HG03342 (cell line): ENCODE results near the gene NME9.

Source experiments
- ATAC-seq: cut with Tn5 transposase; IDR thresholded peaks from one replicate; pipeline ENCODE4 v1.9.1; 2021; ENCODE audit warnings: mild to moderate bottlenecking, moderate library complexity; ENCODE audit not compliant: unreplicated experiment

NME9 gene

DNA sequence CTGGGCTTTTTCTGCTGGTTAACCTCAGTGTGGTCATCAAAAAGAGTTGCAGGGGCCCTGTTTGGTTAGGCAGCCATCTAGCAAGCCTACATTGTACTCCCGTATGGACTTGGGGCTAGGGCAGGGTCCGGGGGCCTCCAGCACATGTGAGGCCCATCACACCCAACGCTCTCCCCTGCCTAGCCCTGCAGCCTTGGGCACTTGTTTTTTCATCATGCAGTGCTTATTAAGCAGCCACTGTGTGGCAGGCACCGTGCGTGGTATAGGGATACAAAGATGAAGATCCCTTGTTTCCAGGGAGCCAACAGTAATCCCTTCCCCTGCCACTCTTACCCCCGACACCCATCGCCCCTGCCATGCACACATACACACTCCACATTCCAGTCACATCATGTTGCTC, 32.9 kb upstream of the NME9 start:
- no peak for ATAC-seq

DNA sequence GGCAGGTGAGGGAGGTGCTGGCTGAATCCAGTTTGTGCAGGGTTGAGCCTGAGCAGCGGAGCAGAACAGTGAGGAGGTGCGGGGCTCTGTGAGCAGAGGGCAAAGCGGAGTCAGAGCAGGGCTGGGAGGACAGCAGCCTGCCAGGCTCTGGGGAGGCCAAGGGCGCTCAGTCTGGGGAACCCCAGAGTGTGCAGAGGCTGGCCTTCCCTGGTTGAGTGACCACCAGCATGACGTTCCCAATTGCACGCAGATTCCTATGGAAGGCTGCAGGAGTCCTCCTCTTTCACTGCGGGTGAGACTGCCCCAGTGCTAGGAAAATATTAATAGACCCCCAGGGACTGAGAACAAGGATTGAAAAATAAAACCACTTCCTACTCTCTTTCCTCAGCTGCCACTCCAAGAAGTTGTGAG, 31.9 kb upstream of the NME9 start:
- no peak for ATAC-seq

DNA sequence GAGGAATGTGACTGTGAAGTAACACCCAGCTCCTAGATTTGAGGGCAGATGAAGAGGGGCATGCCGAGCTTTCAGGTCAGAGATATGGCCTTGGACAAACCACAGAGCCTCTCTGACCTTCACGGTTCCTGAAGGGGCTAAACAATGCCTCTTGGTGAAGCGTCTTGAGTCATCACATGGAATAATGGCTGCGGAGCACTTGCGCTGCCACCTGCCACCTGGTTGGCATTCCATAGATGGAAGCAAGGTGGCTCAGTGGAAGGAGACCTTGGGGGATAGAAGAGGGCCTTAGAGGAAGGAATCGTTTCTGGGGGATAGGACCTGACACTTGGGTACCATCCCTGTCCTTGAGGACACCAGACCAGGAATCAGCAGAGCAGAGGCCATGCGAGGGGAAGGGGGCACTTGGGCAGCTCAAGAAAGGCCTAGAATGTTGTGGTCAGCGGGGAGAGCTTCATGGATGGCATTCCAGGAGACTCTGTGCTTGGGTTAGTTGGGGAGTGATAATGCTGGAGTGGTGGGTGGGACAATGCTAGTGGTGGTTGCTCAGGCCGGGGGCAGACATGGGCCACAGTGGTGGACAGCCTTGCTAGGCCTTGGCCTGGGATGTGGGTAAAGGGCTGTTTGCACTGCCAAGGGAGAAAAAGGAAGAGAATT, 31.3 kb upstream of the NME9 start:
- no peak for ATAC-seq

DNA sequence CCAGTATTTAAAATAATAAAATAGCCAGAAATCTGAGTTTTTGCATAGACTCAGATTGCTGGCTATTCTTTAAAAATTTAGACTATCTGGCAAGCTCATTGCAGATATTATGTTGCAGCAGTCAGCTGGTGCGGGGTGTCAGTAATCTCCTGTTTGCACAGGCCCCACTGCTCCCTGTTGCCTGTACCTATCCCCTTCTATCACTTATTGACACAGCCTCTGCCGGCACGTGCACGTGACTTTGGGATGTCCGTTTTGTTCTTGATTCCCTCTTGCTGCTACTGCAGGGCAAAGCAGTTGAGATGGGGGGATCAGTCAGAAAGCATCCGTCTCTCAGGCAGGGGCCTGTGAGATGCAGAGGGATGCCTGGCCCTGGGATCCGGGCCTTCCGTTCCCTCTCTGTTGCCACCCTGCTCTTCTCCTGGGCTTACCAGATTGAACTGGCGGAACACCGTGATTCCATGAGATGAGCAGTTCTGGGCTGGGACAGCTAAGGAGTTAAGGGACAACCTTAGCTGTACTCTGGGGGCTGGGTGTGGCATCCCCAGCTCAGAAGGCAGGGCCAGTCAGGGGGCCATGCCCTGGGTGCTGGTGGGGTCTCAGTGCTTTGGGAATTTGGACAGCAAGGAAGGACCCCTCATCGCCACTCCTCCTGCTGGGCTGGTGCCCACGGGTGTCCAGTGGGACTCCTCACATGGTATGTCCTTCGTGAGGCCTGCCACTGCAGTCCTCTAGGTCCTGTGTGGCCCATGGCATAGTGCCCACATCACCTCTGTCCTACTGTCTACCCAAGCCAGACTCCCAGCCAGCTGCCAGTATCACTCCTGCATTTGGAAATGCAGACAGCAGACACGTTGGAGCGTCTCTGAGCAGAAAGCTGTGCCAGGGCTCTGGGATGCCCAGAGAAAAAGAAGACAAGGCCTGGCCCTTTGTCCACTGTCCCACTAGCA, 30.5 kb upstream of the NME9 start:
- no peak for ATAC-seq

DNA sequence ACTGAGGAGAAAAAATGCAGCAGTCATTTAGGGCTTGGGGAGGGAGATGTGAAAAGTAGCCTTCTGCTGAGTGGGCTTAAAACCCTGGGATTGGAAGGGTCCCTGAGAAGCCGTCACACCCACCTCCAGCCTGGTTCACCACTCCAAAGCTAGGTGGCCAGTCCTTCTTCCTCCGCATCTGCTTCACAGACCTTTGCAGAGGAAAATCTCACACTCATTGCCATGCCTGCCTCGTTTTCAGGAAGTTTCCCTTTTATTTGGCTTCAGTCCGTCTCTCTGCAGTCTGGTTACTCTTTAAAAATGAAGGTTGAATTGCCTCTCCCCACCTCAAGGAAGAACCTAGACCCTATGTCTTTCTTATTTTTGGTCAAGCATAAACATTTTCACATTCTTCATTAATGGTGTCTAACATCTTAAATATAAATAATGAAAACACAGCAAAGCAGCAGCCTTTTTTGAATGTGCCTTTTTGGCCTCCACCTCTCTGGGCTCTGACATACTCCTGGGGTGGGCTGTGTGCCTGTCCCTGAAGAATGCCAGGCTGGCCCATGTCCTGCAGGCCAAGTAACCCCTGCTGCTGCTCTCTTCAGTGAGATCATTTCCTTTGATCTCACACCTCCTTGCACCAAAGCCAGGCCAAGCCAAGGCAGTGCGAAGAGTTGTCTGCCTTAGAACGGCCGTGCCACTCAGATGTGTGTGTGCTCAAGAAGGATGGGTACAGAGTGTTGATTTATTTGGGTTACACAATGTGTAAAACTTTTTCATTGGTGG, 29.7 kb upstream of the NME9 start:
- no peak for ATAC-seq

DNA sequence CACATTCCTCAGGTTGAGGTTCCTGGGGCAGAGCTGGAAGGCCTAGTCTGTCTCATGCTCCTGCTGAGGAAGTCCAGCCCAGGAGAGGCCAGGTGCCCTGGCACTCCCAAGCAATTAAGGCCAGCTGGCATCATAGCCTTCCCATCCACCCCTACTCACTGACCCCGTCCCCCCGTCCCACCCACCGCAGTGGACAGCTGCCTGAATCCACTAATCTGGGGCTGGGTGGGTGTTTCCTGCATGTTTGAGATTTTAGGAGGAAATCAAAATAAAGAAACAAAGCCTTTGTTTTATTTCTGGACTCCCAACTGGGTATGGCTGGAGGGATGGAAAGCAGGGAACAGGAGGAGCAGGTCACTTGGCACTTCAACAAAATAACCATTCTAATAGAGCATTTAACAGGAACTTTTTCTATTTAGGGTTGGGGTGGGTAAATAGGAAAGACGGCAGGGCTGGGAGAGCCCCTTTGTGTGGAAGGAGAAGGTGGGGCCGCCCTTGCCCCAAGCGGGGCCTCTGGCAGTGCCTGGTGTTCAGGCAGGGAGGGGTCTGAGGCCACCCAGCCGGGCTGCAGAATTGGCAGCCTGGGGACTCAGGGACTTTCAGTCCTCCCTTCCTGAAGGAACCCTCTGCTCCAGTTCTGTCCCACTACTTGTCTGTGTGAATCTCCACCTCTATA, 27.2 kb upstream of the NME9 start:
- ATAC-seq = no peak

DNA sequence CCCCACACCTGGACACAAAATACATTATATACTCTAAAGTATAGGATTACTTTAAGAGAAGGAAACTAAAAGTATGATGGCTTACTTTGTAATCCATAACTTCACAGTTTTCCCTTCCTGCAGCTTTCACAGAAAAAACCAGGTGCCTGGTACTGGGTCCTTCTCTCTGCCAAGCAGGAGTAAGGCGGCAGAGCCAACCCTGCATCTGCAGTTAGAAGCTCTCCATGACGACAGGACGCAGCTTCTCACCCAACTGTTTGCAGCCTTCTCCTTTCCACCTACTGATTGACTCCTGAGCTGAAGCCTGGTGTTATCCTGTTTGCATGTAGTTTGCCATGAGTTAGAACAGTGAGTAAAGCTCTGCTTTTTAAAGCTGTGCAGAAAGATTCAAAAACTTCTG, 25.4 kb upstream of the NME9 start:
- no peak for ATAC-seq

DNA sequence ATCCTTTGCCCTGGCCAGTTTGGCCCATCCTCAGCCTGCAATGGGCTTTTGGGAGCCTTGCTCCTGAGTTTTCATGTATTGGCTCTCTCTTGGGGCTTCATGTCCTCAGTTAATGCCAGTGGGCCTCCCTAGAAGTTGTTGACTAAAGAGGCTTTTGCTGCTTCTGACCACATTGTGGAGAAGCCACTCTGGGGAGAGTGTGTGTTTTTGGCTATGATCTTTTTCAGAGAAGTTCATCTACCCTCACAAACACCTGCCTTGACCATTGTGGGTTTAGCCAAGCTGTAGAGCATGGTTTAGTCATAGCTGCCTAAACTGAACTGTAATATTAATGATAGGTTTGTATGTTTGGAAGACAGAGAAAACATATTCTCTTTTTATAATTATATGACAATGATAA, 24.7 kb upstream of the NME9 start:
- ATAC-seq = no peak

DNA sequence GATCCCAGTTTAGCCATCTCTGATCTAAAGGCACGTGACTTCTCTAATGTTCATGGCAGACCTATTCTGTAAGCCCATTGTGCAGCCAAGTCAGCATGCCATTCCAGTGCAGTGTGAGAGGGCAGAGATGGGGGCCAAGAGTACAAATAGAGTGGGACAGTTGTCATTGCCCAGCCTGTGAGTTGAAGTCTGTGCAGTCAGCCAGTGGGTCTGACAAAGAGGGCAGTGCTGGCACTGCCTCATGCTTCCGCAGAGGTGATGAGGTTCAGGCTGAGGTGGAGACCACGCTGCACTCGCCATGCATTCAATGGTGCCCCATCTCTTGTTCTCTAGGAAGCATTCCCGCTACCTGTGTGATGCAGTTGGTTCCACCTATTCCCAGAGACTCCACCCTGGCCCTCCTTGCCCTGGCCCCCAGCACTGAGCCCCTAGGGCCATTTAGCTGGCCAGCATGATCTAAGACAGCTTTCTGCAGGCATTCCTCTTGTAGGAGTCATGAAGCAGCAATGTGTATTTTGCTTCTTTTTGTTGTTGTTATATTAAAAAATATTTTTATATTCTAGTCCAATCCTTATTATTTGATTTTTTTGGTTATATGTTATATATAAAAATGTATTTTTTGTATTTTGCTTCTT, 22.4 kb upstream of the NME9 start:
- ATAC-seq = no peak

DNA sequence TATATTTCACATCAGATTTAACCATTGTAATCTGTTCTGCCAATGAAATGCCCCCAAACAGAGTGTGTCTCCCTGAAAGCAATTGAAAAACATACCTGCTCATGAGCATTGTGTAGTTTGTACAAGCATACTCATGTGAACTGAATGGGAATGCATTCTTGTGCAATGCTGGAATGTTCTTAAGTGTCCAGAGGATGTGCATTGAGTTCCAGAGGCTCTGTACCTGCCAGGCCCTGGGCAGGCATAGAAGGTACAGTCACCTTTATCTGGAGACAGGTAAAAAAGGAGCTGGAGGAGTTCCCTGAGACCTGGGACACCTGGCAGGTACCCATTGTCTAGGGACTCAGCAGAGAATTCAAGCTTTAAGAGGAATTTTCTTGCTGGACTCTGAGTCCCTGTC, 21.5 kb upstream of the NME9 start:
- ATAC-seq = no peak

DNA sequence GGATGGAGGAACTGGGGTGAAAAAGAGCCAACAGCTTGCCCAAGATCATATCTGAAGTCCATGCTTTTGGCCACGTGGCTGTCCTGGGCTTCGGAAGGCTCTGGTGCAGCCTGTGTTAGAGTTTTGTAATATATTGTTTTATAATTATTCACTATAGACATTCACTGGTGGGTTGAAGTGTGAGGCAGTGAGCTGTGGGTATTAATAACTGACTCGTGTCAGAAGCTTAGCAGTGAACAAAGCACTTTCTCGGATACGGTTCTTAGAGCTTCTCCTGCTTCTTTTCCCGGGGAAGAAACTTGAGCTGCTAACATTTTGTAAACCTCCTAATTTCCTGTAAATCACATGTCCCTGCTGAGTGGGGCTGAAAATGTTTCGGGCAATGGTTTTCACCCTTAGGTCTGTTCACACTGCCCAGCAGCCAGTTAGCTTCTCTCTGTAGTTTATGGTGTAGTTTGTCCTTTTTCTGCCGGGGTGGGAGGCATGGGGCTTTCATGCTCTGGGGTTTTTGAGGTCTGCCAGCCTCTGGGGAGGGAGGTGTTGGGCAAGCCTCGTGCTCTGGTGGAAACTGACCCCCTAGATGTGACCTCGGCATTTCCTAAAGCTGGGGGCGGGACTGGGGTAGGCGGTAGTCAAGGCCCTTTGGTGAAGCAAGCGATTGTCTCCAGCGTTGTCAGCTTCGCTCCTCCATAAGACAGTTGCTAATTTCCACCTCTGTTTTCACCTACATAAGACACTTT, 20.4 kb upstream of the NME9 start:
- ATAC-seq = no peak

DNA sequence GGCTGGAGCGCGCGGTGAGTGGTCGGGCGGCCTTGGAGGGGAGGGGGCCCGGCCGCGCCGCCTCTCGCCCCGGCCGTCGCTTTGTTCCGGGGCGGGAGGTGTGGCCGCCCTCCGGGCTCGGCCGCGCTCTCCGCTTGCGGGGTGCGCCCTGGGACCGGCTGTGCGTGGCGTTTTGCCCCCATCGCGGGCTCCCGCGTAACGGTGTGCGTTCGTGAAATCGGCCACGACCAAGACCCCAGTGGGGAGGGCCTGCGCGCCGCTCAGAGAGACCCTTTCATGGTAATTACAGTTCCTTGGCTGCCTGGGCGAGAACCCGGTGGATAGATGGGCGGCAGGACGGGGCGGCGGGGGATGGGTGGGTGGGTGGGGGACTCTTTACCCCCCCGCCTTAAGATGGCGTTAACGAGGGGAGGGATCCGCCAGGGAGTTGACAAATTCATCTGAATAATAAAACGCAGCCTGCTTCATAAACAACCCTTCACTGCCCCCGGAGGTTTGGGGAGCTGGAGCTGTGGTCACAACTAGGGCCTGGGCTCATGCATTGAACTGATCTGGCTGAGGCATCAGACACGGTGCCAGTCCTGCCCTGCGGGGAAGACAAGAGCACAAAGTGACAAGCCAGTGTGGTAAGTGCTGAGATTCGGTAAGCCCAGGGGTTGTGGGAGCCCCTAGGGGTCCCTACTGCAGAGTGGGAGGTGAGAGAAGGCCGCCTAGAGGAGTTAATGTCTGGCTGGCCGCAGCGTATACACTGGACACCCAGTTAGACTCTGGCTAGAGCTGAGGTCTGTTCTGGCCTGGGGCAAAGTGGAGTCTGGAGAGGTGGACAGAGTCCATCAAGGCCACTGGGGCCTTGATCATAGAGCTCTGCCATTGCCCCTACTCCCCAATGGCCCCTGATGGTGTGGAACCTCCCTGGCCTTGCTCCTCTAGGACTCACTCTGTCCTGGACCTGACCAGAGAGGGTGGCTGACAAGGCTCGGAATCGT, 19.4 kb upstream of the NME9 start:
- ATAC-seq = no peak

DNA sequence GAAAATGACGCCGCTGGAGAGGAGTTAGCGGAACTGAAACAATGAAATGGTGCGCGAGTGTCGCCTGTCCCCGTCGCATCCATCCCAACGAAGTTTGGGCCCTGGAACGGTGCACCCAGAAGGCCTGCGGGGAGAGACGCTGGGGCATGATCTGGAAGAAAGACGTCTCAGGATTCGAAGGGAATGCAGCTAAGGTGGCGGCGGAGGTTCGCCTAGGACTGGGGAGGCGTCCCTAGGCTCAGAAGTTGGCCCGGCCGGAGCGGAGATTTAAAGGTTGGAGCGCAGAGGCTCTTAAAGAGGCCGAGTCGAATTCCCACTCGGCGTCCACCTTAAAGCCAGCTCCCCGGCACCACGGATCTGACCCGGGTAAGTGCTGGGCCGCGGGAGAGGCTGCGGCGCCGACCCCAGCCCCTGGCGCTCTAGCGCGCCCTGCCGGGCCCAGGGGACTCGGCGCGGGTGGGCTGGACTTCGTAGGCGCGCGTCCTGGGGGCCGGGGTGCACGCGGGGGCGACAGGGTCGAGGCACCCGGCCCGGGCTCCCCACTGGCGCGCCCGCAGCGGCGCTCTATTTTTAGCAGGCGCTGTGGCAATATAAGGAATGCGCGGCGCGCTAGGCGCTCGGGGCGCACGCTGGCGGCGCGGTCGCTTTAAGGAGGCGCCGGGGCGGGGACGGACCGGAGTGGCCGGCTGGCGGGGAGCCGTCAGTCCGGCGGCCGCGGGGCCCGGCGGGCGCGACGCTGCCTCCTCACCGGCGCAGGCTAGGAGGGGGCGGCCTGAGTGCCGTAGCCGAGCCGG, 18.5 kb upstream of the NME9 start, which contains the start of gene MRAS:
Gene MRAS (plus strand): TSS at position 620 of the 794 bp plus-strand sequence. CDS start 24,305 bp downstream, outside the sequence.
- ATAC-seq = no peak

DNA sequence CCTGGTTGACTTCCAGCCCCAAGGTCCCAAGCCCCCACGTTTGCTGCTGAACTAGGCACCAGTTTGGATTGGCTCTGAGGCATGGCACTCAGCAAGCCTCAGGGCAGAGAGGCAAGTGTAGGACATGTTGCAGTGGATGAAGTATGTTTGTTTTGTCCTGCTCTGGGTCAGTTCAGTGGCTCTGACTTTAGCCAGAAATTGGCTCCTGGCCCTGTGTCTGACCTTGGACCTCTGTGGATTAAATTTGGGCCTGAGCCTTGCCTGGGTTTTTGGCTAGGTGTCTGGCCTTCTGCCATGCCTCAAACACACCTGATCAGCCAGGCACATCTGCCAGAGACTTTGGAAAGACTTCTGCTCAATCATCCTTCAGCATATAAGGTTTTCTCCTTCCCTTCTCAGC, 15.1 kb upstream of the NME9 start:
- ATAC-seq = no peak

DNA sequence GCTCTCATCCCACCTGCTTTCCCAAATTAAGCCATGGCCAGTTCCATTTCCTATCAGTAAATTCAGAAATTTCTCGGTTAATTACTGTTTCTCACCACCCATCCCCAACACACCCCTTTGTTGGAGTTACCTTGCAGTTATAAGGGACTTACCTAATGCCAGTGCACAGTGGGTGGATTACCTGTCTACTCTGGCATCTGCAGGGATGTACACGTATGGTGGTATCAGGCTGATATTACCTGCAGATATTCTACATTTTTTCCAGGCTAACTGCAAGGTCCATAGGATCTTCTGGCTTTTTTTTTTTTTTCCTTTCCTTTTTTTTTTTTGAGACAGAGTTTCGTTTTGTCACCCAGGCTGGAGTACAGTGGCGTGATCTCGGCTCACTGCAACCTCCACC, 10.9 kb upstream of the NME9 start:
- no peak for ATAC-seq

DNA sequence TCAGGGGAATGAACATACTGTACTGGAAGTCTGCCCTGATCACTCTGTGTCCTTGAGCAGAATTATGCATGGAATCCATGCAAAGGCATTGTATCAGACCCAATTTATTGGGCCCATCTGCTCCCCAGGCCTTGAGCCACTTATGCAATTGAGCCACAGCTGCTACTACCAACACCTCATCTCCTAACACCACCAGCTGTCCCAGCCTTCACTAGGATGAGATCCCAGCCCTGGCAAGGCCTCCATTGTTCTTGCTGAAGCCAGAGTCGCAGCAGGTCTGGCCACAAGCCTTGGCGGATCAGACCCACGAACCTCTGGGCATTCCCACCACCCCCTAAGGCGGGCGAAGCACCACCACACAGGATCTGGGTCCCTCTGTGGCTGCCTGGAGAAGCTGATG, 9.2 kb upstream of the NME9 start:
- no peak for ATAC-seq

DNA sequence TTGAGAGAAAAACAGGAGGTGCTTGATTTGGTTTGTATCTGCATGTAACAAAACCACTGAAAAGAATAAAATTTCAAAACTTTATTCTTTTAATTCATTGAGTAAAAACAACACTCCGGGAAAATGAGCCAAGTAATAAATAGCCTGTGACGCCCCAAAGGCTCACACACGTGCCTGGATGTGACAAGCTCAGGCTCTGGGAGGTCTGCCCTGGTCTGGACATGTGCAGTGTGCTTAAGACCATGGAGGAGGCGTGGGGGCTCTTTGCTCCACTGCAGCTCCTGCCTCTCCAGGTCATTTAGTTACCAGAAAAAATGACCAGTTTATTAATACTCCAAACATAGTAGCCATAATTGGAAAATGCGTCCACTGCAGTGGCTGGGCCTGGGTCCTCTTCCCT, 8.6 kb upstream of the NME9 start:
- ATAC-seq = no peak
